K562 (cell line): ENCODE measurements around the gene CD44. TPM values are rescaled to one million over a fixed set of nuclear protein-coding genes. Genes with fewer than 3 reads are reported as not detected.

ENCODE experiments used
- ATAC-seq: fragments of 200-7000 bp; cut with Tn5 transposase; 3 replicates; pipeline ENCODE4 v1.9.1; 2020; ENCODE audit warnings: moderate library complexity
- BruUV-seq: library from RNA; stranded (reverse); fragments of 400-500 nt; replicated peaks from 2 replicates; lab custom pipeline; 2021; lab: Mats Ljungman, UMichigan
- CTCF ChIA-PET: fragments of 300-600 bp; formaldehyde crosslinking; extraction: SDS; loops from one replicate; lab custom pipeline; 2021; ENCODE audit warnings: low intra/inter-chr PET ratio; lab: Yijun Ruan, JAX
- POLR2A ChIA-PET: fragments of 300-600, 350-650 bp; sonication (Branson Sonifier 250); formaldehyde crosslinking; extraction: SDS; loops from one replicate; lab custom pipeline; 2021; ENCODE audit warnings: antibody characterized with exemption, inconsistent platforms; lab: Yijun Ruan, JAX
- DNase-seq, 4 experiments: peaks; one replicate each; pipeline versions ENCODE4 v3.0.0 to v3.0.0-alpha.2; 2011 to 2018; ENCODE audit warnings: low spot score in 3 of 4, mixed read lengths in 3 of 4; ENCODE audit errors: extremely low read depth in 1 of 4
- FAIRE-seq: peaks from 2 replicates; lab custom pipeline; 2011; peaks lifted over from hg19 to GRCh38; lab: Jason Lieb, UNC
- H2AFZ ChIP-seq: 2 replicates; pipeline ENCODE4 v1.6.0; 2011; ENCODE audit warnings: low read depth, low read length, control low read depth, inconsistent platforms
- H3K27ac ChIP-seq: fragments of 200-600 bp; 3 replicates; pipeline ENCODE4 v1.8.0; 2011; ENCODE audit warnings: low read depth, mild to moderate bottlenecking, control low read depth, inconsistent platforms, low read length, moderate library complexity, mixed read lengths; ENCODE audit errors: extremely low read depth
- H3K27me3 ChIP-seq, 2 experiments: fragments of 300-600 bp in 1 of 2; 2 replicates in 1 of 2; 3 replicates in 1 of 2; pipeline versions ENCODE4 v1.6.0 to v1.8.0; 2011; ENCODE audit warnings: inconsistent platforms in 2 of 2, low read length in 2 of 2, mild to moderate bottlenecking in 1 of 2, mixed read lengths in 1 of 2, moderate library complexity in 1 of 2; ENCODE audit not compliant: control insufficient read depth in 2 of 2, insufficient read depth in 2 of 2
- H3K36me3 ChIP-seq: fragments of 300-600 bp; 3 replicates; pipeline ENCODE4 v1.8.0; 2011; ENCODE audit warnings: mild to moderate bottlenecking, low read length, inconsistent platforms; ENCODE audit not compliant: control insufficient read depth, insufficient read depth
- H3K4me1 ChIP-seq, 2 experiments: fragments of 200-600 bp in 1 of 2; replicated peaks in 1 of 2; 2 replicates in 1 of 2; 3 replicates in 1 of 2; pipeline versions ENCODE4 v1.5.1 to v1.8.0; 2011; ENCODE audit warnings: inconsistent platforms in 2 of 2, low read length in 2 of 2, mild to moderate bottlenecking in 1 of 2, mixed read lengths in 1 of 2, moderate library complexity in 1 of 2; ENCODE audit not compliant: control insufficient read depth in 2 of 2, insufficient read depth in 2 of 2
- H3K4me2 ChIP-seq: 2 replicates; pipeline ENCODE4 v1.6.1; 2011; ENCODE audit warnings: low read length, control low read depth, inconsistent platforms, mixed read lengths; ENCODE audit not compliant: insufficient read depth
- H3K4me3 ChIP-seq: fragments of 200-600 bp; sonication (generic), shearing (Covaris generic); 2 replicates; pipeline ENCODE4 v1.5.1; 2016; ENCODE audit warnings: control low read depth, inconsistent platforms
- H3K79me2 ChIP-seq: fragments of 200-600 bp; 3 replicates; pipeline ENCODE4 v1.8.0; 2011; ENCODE audit warnings: low read length, inconsistent platforms; ENCODE audit not compliant: control insufficient read depth, insufficient read depth
- H3K9ac ChIP-seq, 2 experiments: 2 replicates each; pipeline versions ENCODE4 v1.6.0 to v1.6.1; 2011; ENCODE audit warnings: low read depth in 2 of 2, low read length in 2 of 2, control low read depth in 1 of 2, inconsistent platforms in 1 of 2, mild to moderate bottlenecking in 1 of 2, mixed read lengths in 1 of 2; ENCODE audit not compliant: insufficient read depth in 1 of 2
- H3K9me1 ChIP-seq: one replicate; pipeline ENCODE4 v1.6.0; 2011; ENCODE audit warnings: inconsistent platforms, mild to moderate bottlenecking, low read length, moderate library complexity; ENCODE audit not compliant: control insufficient read depth, insufficient read depth
- H3K9me3 ChIP-seq: replicated peaks from 2 replicates; pipeline ENCODE4 v1.5.1; 2011; ENCODE audit warnings: low read depth, low read length, inconsistent platforms; ENCODE audit not compliant: control insufficient read depth, insufficient read depth
- H4K20me1 ChIP-seq: replicated peaks from 2 replicates; pipeline ENCODE4 v1.6.1; 2011; ENCODE audit warnings: low read length, inconsistent platforms, mixed read lengths; ENCODE audit not compliant: control insufficient read depth, insufficient read depth
- BRD4 ChIP-seq: fragments of 200-600 bp; sonication (generic); IDR thresholded peaks from 2 replicates; pipeline ENCODE4 v1.6.1; 2017; ENCODE audit warnings: inconsistent platforms
- CHCHD3 ChIP-seq: fragments of 250-450 bp; sonication (Bioruptor Pico); IDR thresholded peaks from 2 replicates; pipeline ENCODE4 v2.1.2; 2022; ENCODE audit warnings: mild to moderate bottlenecking
- ESRRB ChIP-seq: fragments of 250-450 bp; sonication (Bioruptor Pico); IDR thresholded peaks from 2 replicates; pipeline ENCODE4 v1.5.0; 2020; ENCODE audit warnings: mild to moderate bottlenecking, moderate library complexity, borderline replicate concordance
- FOXK2 ChIP-seq, 2 experiments: fragments of 450-650 bp; IDR thresholded peaks in 1 of 2; conservative IDR thresholded peaks in 1 of 2; 2 replicates each; pipeline ENCODE4 v1.6.1; 2016; ENCODE audit warnings: low read depth in 2 of 2, mild to moderate bottlenecking in 1 of 2
- MTA1 ChIP-seq: fragments of 450-650 bp; IDR thresholded peaks from 2 replicates; pipeline ENCODE4 v1.6.1; 2017; ENCODE audit warnings: borderline replicate concordance
- NR2C1 ChIP-seq, 2 experiments: fragments of 450-650 bp; IDR thresholded peaks; 2 replicates each; pipeline ENCODE4 v1.6.1; 2017; ENCODE audit warnings: mild to moderate bottlenecking in 2 of 2, antibody characterized with exemption in 1 of 2, inconsistent platforms in 1 of 2, missing compliant biosample characterization in 1 of 2, missing genetic modification characterization in 1 of 2
- ZBTB17 ChIP-seq: fragments of 450-650 bp; formaldehyde crosslinking; IDR thresholded peaks from 2 replicates; pipeline ENCODE4 v1.4.0; 2020; ENCODE audit warnings: mild to moderate bottlenecking
- ZNF23 ChIP-seq: fragments of 250-450 bp; sonication (Bioruptor Pico); IDR thresholded peaks from 2 replicates; pipeline ENCODE4 v1.4.0; 2020; ENCODE audit warnings: mild to moderate bottlenecking
- ZNF436 ChIP-seq: fragments of 250-450, 450-650 bp; sonication (Bioruptor Pico); formaldehyde crosslinking; IDR thresholded peaks from 2 replicates; pipeline ENCODE4 v1.7.0; 2020; ENCODE audit warnings: mild to moderate bottlenecking
- ZNF695 ChIP-seq: fragments of 450-650 bp; formaldehyde crosslinking; IDR thresholded peaks from 2 replicates; pipeline ENCODE4 v1.4.0; 2020; ENCODE audit warnings: mild to moderate bottlenecking, moderate library complexity
- whole genome bisulfite sequencing: fragments of 100-300 bp; shearing (Covaris generic); methylation state at CpG from one replicate; pipeline ENCODE4 v1.1.6; 2016; ENCODE audit warnings: low coverage, mixed read lengths; ENCODE audit not compliant: insufficient coverage; ENCODE audit errors: missing lambda C conversion rate; 5-methylcytosine and 5-hydroxymethylcytosine counted together
- in situ Hi-C: fragments of 300-500 bp; cut with MboI; formaldehyde crosslinking; loops from 4 replicates; pipeline ENCODE4 v1.15.0; 2018; ENCODE audit warnings: inconsistent platforms, mixed read lengths
- intact Hi-C: fragments of 100-400 bp; cut with micrococcal nuclease; formaldehyde crosslinking; loops from 2 replicates; pipeline ENCODE4 v1.14.2; 2022
- polyA plus RNA-seq, 8 experiments: library from polyadenylated mRNA; depleted of rRNA in 4 of 8; stranded (reverse) in 5 of 8; unstranded in 3 of 8; fragments of >200 nt; fragmentation: Nextera tagmentation in 2 of 8; fragmentation: Illumina TruSeq in 1 of 8; extraction: Ambion mirVana in 2 of 8; extraction: Trizol in 1 of 8; gene quantifications; 2 replicates each; pipeline versions ENCODE4 v1.2.1 to v1.2.3, GENCODE V29; 2011 to 2014; ENCODE audit warnings: inconsistent platforms in 1 of 8, missing spikeins in 1 of 8
- total RNA-seq, 7 experiments: library from RNA; depleted of rRNA in 6 of 7; stranded (reverse); fragments of >200 nt in 6 of 7; fragmentation: Illumina TruSeq in 2 of 7; extraction: Trizol in 2 of 7; gene quantifications; 2 replicates each; pipeline versions ENCODE4 v1.2.1 to v1.2.3, GENCODE V29; 2011 to 2021; ENCODE audit warnings: low replicate concordance in 1 of 7
- TF ChIP-seq, protein P1 (sequence below): IDR thresholded peaks from 2 replicates; pipeline ENCODE4 v1.6.1; 2014; ENCODE audit warnings: antibody characterized with exemption

CD44 gene
- total and polyA plus RNA-seq, 9 of the 15 experiments (the other 6 are each of a cell fraction or from before 2014, with no cell fraction given), result 1.2 to 13.9 (median 3.0) TPM

DNA sequence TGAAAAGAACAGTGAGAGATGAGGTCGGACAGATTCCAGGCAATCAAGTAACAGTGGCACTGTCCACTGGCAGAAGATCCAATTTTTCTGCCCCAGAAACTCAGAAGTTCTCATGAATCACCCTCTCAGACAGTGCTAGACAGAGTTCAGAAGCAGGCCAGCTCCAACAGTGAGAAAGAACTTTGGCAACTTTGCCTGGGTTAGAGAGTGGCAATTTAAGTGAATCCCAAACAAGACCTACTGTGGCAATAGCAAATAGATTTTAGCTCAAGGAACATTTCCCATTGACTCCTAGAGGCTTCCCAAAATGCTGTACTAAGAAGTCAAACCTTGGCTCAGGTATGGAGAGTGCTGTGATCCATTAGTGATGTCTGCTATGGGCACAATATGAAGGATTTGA, 12.3 kb downstream of the CD44 start:
- no peak overlapping the region for H3K4me2 ChIP-seq
- H2AFZ ChIP-seq, result no peak overlapping the region
- H3K4me3 ChIP-seq, result no peak overlapping the region
- H3K79me2 ChIP-seq, result no peaks in the 10 kb centered on the region
- BruUV-seq, result no TSS peak
- intact Hi-C loops, result no loop called here
- no peak for DNase-seq
- no peak for ATAC-seq
- POLR2A ChIA-PET, result interaction anchor here (1.1 kb wide), 1 partner anchor 9 kb away, joined by 3 read pairs; no protein-coding TSS in a partner anchor
- H3K27ac ChIP-seq, result no peak overlapping the region
- no peaks in the 10 kb centered on the region for H3K9me3 ChIP-seq
- in situ Hi-C loops, result no loop called here
- CTCF ChIA-PET, result no interaction called here
- TF ChIP-seq ZNF695 (CRISPR knock-in tag) (no peak), MTA1 (no peak), NR2C1 (IDR thresholded peaks at IDR 0.05) (no peak), NR2C1 (tag; IDR thresholded peaks at IDR 0.05) (no peak), CHCHD3 (no peak), ESRRB (CRISPR knock-in tag) (no peak), ZNF436 (CRISPR knock-in tag) (no peak), ZNF23 (CRISPR knock-in tag) (0 out of 2 replicates have a peak, but pooled peaks have one; percentile 49), BRD4 (no peak), FOXK2 (conservative IDR thresholded peaks at IDR 0.05 in 1 of 2, IDR thresholded peaks at IDR 0.05 in 1 of 2; ENCODE audit: low read depth in 2 of 2) (no peak), ZBTB17 (peak; percentile 91)
- TF ChIP-seq, protein P1, sequence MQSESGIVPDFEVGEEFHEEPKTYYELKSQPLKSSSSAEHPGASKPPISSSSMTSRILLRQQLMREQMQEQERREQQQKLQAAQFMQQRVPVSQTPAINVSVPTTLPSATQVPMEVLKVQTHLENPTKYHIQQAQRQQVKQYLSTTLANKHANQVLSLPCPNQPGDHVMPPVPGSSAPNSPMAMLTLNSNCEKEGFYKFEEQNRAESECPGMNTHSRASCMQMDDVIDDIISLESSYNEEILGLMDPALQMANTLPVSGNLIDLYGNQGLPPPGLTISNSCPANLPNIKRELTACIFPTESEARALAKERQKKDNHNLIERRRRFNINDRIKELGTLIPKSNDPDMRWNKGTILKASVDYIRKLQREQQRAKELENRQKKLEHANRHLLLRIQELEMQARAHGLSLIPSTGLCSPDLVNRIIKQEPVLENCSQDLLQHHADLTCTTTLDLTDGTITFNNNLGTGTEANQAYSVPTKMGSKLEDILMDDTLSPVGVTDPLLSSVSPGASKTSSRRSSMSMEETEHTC, result no peak
- TF ChIP-seq, all 486 proteins: peak for 2
- no peaks in the 10 kb centered on the region for H4K20me1 ChIP-seq
- H3K4me1 ChIP-seq, result no peaks in the 10 kb centered on the region
- H3K27me3 ChIP-seq, result peaks cover 2 to 8% of the 10 kb centered on the region in 2 experiments; a peak in 2 of 5 replicates
- no peaks in the 10 kb centered on the region for H3K9me1 ChIP-seq
- WGBS, result 0% methylated on average over 1 of the region's 1 CpG
- H3K36me3 ChIP-seq, result no peaks in the 10 kb centered on the region
- no peak for FAIRE-seq
- no peak overlapping the region for H3K9ac ChIP-seq
